Tibial nerve (tissue), 4 donors: ENCODE results near the gene RAC2.

ENCODE experiments used
- EP300 ChIP-seq, 2 donors: sonication (generic); formaldehyde crosslinking; IDR thresholded peaks; one replicate each; pipeline ENCODE4 v1.6.1; 2017; ENCODE audit warnings: antibody characterized with exemption in 2 of 2, mild to moderate bottlenecking in 1 of 2
- POLR2A ChIP-seq, 2 donors: fragments of 450-650 bp; IDR thresholded peaks; one replicate each; pipeline ENCODE4 v1.6.1; 2017; ENCODE audit warnings: antibody characterized with exemption in 2 of 2, mild to moderate bottlenecking in 2 of 2, moderate library complexity in 2 of 2
- TF ChIP-seq, protein P1 (sequence below), 5 experiments: fragments of 200-600 bp in 3 of 5; fragments of 450-650 bp in 2 of 5; sonication (generic) in 3 of 5; IDR thresholded peaks; one replicate each; pipeline ENCODE4 v1.5.1; 2016 to 2019; ENCODE audit warnings: antibody characterized with exemption in 5 of 5, mild to moderate bottlenecking in 3 of 5, moderate library complexity in 2 of 5

DNA sequence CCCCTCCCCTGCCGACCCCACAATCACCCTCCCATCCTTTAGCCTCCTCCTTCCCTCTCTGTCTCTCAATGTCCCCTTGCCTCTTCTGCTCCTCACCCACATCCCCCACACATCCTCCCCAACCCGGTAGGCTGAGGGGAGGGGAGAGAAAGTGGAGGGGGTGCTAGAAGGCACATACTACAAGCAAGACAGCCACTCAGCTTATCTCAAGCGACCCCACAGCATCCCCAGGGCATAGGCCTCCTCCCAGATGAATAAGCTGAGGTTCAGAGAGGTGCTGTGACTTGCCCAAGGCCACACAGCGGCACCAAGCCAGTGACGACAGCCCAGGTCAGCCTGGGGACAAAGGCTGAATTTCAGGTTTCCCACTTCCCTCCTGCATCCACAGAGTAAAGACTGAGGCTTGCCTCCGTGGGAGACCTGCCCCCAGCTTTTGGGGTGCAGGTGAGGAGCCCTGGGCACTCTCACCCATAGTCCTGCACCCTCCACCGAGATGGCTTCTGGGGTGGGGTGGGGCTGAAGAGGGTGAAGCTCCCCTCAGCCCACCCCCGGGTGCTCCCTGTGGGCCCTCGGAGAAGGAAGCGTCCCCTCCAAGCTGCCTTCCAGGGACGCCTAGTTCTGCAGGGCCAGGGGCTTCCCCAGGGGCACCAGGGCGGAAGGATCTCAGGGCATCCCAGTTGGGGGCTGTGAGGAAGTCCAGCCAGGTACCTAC, 511 bp downstream of the RAC2 start:
- TF ChIP-seq POLR2A (IDR thresholded peaks at IDR 0.05) (no peak), EP300 (IDR thresholded peaks at IDR 0.05) (no peak)
- TF ChIP-seq, protein P1, sequence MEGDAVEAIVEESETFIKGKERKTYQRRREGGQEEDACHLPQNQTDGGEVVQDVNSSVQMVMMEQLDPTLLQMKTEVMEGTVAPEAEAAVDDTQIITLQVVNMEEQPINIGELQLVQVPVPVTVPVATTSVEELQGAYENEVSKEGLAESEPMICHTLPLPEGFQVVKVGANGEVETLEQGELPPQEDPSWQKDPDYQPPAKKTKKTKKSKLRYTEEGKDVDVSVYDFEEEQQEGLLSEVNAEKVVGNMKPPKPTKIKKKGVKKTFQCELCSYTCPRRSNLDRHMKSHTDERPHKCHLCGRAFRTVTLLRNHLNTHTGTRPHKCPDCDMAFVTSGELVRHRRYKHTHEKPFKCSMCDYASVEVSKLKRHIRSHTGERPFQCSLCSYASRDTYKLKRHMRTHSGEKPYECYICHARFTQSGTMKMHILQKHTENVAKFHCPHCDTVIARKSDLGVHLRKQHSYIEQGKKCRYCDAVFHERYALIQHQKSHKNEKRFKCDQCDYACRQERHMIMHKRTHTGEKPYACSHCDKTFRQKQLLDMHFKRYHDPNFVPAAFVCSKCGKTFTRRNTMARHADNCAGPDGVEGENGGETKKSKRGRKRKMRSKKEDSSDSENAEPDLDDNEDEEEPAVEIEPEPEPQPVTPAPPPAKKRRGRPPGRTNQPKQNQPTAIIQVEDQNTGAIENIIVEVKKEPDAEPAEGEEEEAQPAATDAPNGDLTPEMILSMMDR (IDR thresholded peaks at IDR 0.05) = no peak
